Measurements from ENCODE around the gene GSS.

Gene GSS

GRCh38 chr20:34949120-34949519, 6.5 kb downstream of the GSS start:
- DNase-seq (ENCODE audit: insufficient read length, low spot score) (no peak), FAIRE-seq (no peak)

GRCh38 chr20:34948030-34948429, 7.6 kb downstream of the GSS start:
- FAIRE-seq = no peak
- no peak for DNase-seq (ENCODE audit: insufficient read length, low spot score)

GRCh38 chr20:34947336-34947735, 8.3 kb downstream of the GSS start:
- FAIRE-seq (no peak), DNase-seq (ENCODE audit: insufficient read length, low spot score) (no peak)

GRCh38 chr20:34946661-34947060, 8.9 kb downstream of the GSS start:
- FAIRE-seq (no peak), DNase-seq (ENCODE audit: insufficient read length, low spot score) (no peak)

- DNase-seq (ENCODE audit: insufficient read length, low spot score) (no peak), FAIRE-seq (no peak)
Observed at GRCh38 chr20:34945315-34946077, 10.1 kb downstream of the GSS start.

GRCh38 chr20:34943808-34944567, 11.6 kb downstream of the GSS start:
- no peak for DNase-seq (ENCODE audit: insufficient read length, low spot score)
- no peak for FAIRE-seq

GRCh38 chr20:34942301-34942700, 13.3 kb downstream of the GSS start:
- DNase-seq (ENCODE audit: insufficient read length, low spot score) = no peak
- FAIRE-seq = no peak

GRCh38 chr20:34941226-34941625, 14.4 kb downstream of the GSS start:
- no peak for FAIRE-seq
- DNase-seq (ENCODE audit: insufficient read length, low spot score) = no peak

- FAIRE-seq (no peak), DNase-seq (ENCODE audit: insufficient read length, low spot score) (no peak)
Observed at GRCh38 chr20:34940081-34940481, 15.5 kb downstream of the GSS start.

- no peak for DNase-seq (ENCODE audit: insufficient read length, low spot score)
- FAIRE-seq = no peak
Observed at GRCh38 chr20:34938466-34939163, 17.0 kb downstream of the GSS start.

GRCh38 chr20:34931771-34932170, 23.8 kb downstream of the GSS start:
- FAIRE-seq (no peak), DNase-seq (ENCODE audit: insufficient read length, low spot score) (no peak)

- DNase-seq (ENCODE audit: insufficient read length, low spot score) (no peak), FAIRE-seq (no peak)
Observed at GRCh38 chr20:34928411-34928810, 27.2 kb downstream of the GSS start.

GRCh38 chr20:34927736-34928135, 27.9 kb downstream of the GSS start:
- DNase-seq (ENCODE audit: insufficient read length, low spot score) (no peak), FAIRE-seq (no peak)

GRCh38 chr20:34926581-34926980, 29.0 kb downstream of the GSS start:
- DNase-seq (ENCODE audit: insufficient read length, low spot score) = no peak
- no peak for FAIRE-seq

GRCh38 chr20:34925981-34926380, 29.6 kb downstream of the GSS start:
- DNase-seq (ENCODE audit: insufficient read length, low spot score) = no peak
- no peak for FAIRE-seq

GRCh38 chr20:34925341-34925740, 30.3 kb downstream of the GSS start:
- no peak for FAIRE-seq
- DNase-seq (ENCODE audit: insufficient read length, low spot score) = no peak

GRCh38 chr20:34923414-34923813, 32.2 kb downstream of the GSS start:
- no peak for FAIRE-seq

GRCh38 chr20:34922654-34923381, 32.8 kb downstream of the GSS start:
- no peak for DNase-seq (ENCODE audit: insufficient read length, low spot score)
- no peak for FAIRE-seq

More at GRCh38 chr20:34923414-34923813, 32.2 kb downstream of the GSS start:
- no peak for DNase-seq (ENCODE audit: insufficient read length, low spot score)

- DNase-seq (ENCODE audit: insufficient read length, low spot score) (no peak), FAIRE-seq (no peak)
Observed at GRCh38 chr20:34921436-34921835, 34.2 kb downstream of the GSS start.

GRCh38 chr20:34920055-34920454, 35.6 kb downstream of the GSS start:
- no peak for FAIRE-seq

GRCh38 chr20:34916774-34917354, 38.7 kb downstream of the GSS start:
- FAIRE-seq (no peak), DNase-seq (ENCODE audit: insufficient read length, low spot score) (no peak)

More at GRCh38 chr20:34920055-34920454, 35.6 kb downstream of the GSS start:
- DNase-seq (ENCODE audit: insufficient read length, low spot score) = no peak
